SK-N-SH (cell line): ENCODE measurements around the gene XCR1. TPM values are rescaled to one million over a fixed set of nuclear protein-coding genes. Genes with fewer than 3 reads are reported as not detected.

ENCODE experiments used
- CTCF ChIA-PET: fragments of 300-600, 350-600 bp; formaldehyde crosslinking; extraction: SDS; loops from one replicate; lab custom pipeline; 2021; lab: Yijun Ruan, JAX
- POLR2A ChIA-PET: fragments of 350-600 bp; sonication (Branson Sonifier 250); formaldehyde crosslinking; extraction: SDS; loops from one replicate; lab custom pipeline; 2020; ENCODE audit warnings: antibody characterized with exemption, inconsistent platforms; lab: Yijun Ruan, JAX
- DNase-seq: peaks from one replicate; pipeline ENCODE4 v3.0.0; 2012
- H2AFZ ChIP-seq: fragments of 200-600 bp; sonication (generic); 2 replicates; pipeline ENCODE4 v1.8.1; 2016; ENCODE audit warnings: antibody characterized with exemption, mild to moderate bottlenecking, low read depth
- H3F3A ChIP-seq: fragments of 200-600 bp; sonication (generic); replicated peaks from 2 replicates; pipeline ENCODE3; 2016; ENCODE audit warnings: antibody characterized with exemption, mild to moderate bottlenecking; ENCODE audit not compliant: insufficient read depth
- H3K27ac ChIP-seq, 2 experiments: fragments of 200-500 bp in 1 of 2; fragments of 200-600 bp in 1 of 2; sonication (Bioruptor generic) in 1 of 2; sonication (generic), shearing (Covaris generic) in 1 of 2; 2 replicates each; pipeline versions ENCODE4 v1.5.1 to v1.6.1; 2014 to 2016; ENCODE audit warnings: low read depth in 2 of 2, inconsistent platforms in 1 of 2, low read length in 1 of 2, mild to moderate bottlenecking in 1 of 2, mixed read lengths in 1 of 2
- H3K27me3 ChIP-seq: fragments of 200-600 bp; sonication (generic), shearing (Covaris generic); 2 replicates; pipeline ENCODE4 v1.6.1; 2016; ENCODE audit warnings: mixed run types; ENCODE audit not compliant: insufficient read depth
- H3K36me3 ChIP-seq, 2 experiments: fragments of 200-500 bp in 1 of 2; fragments of 200-600 bp in 1 of 2; sonication (Bioruptor generic) in 1 of 2; sonication (generic) in 1 of 2; replicated peaks in 1 of 2; 2 replicates each; pipeline versions ENCODE3 to v1.5.1; 2014 to 2016; ENCODE audit warnings: low read length in 1 of 2, mild to moderate bottlenecking in 1 of 2; ENCODE audit not compliant: insufficient read depth in 2 of 2, control insufficient read depth in 1 of 2
- H3K4me1 ChIP-seq, 2 experiments: fragments of 200-500 bp in 1 of 2; fragments of 200-600 bp in 1 of 2; sonication (Bioruptor generic) in 1 of 2; sonication (generic), shearing (Covaris generic) in 1 of 2; 2 replicates each; pipeline versions ENCODE4 v1.5.1 to v1.6.1; 2014 to 2016; ENCODE audit warnings: low read depth in 1 of 2, low read length in 1 of 2, mixed run types in 1 of 2; ENCODE audit not compliant: insufficient read depth in 2 of 2, control insufficient read depth in 1 of 2
- H3K4me2 ChIP-seq: fragments of 200-600 bp; sonication (generic), shearing (Covaris generic); 2 replicates; pipeline ENCODE4 v1.6.1; 2017; ENCODE audit warnings: mixed run types
- H3K4me3 ChIP-seq, 2 experiments: fragments of 200-500 bp in 1 of 2; fragments of 200-600 bp in 1 of 2; sonication (Bioruptor generic) in 1 of 2; sonication (generic), shearing (Covaris generic) in 1 of 2; 2 replicates each; pipeline versions ENCODE4 v1.5.1 to v1.8.1; 2014 to 2016; ENCODE audit warnings: low read depth in 2 of 2, inconsistent platforms in 1 of 2, low read length in 1 of 2, mild to moderate bottlenecking in 1 of 2, mixed read lengths in 1 of 2, moderate library complexity in 1 of 2
- H3K79me2 ChIP-seq: fragments of 200-600 bp; sonication (generic); 2 replicates; pipeline ENCODE4 v1.8.1; 2017; ENCODE audit warnings: mild to moderate bottlenecking; ENCODE audit not compliant: insufficient read depth
- H3K9ac ChIP-seq: fragments of 200-600 bp; sonication (generic); 2 replicates; pipeline ENCODE4 v1.6.1; 2017; ENCODE audit warnings: mixed run types
- H3K9me2 ChIP-seq: fragments of 200-600 bp; sonication (generic); 2 replicates; pipeline ENCODE4 v1.6.1; 2017; ENCODE audit warnings: mixed run types
- H3K9me3 ChIP-seq: fragments of 200-600 bp; sonication (generic); 2 replicates; pipeline ENCODE4 v1.6.1; 2017; ENCODE audit warnings: mixed run types, mild to moderate bottlenecking, moderate library complexity
- H4K20me1 ChIP-seq: fragments of 200-600 bp; sonication (generic); 2 replicates; pipeline ENCODE4 v1.6.1; 2017; ENCODE audit warnings: mild to moderate bottlenecking, mixed run types; ENCODE audit not compliant: insufficient read depth
- EP300 ChIP-seq, 2 experiments: IDR thresholded peaks; 2 replicates each; pipeline versions ENCODE4 v1.4.0 to v1.6.1; 2012; ENCODE audit warnings: borderline replicate concordance in 1 of 2, low read depth in 1 of 2, low read length in 1 of 2
- FOSL2 ChIP-seq: IDR thresholded peaks from 2 replicates; pipeline ENCODE4 v1.4.0; 2012; ENCODE audit warnings: low read depth, mild to moderate bottlenecking, moderate library complexity, borderline replicate concordance
- FOXM1 ChIP-seq: IDR thresholded peaks from 2 replicates; pipeline ENCODE4 v1.4.0; 2012; ENCODE audit warnings: low read depth, mild to moderate bottlenecking
- GABPA ChIP-seq: IDR thresholded peaks from 2 replicates; pipeline ENCODE4 v1.4.0; 2012; ENCODE audit warnings: low read depth, mild to moderate bottlenecking
- GATA2 ChIP-seq: sonication (generic); formaldehyde crosslinking; IDR thresholded peaks from 2 replicates; pipeline ENCODE4 v1.5.0; 2020; ENCODE audit warnings: mild to moderate bottlenecking, missing genetic modification reagents
- JUND ChIP-seq: IDR thresholded peaks from 2 replicates; pipeline ENCODE4 v1.4.0; 2012
- NFIC ChIP-seq: IDR thresholded peaks from 2 replicates; pipeline ENCODE4 v1.4.0; 2012; ENCODE audit warnings: borderline replicate concordance
- NRF1 ChIP-seq: IDR thresholded peaks from 2 replicates; pipeline ENCODE4 v1.6.1; 2012; ENCODE audit warnings: low read depth, mild to moderate bottlenecking, low read length
- POLR2AphosphoS5 ChIP-seq: IDR thresholded peaks from 2 replicates; pipeline ENCODE4 v1.6.1; 2012; ENCODE audit warnings: low read depth, low read length
- RCOR1 ChIP-seq: fragments of 150-350 bp; IDR thresholded peaks from 2 replicates; pipeline ENCODE4 v1.6.1; 2017; ENCODE audit warnings: antibody characterized with exemption, low read length
- TAF1 ChIP-seq: IDR thresholded peaks from 2 replicates; pipeline ENCODE4 v1.6.1; 2012; ENCODE audit warnings: low read depth, mild to moderate bottlenecking, low read length, moderate library complexity, borderline replicate concordance
- TCF12 ChIP-seq: IDR thresholded peaks from 2 replicates; pipeline ENCODE4 v1.4.0; 2012
- TEAD4 ChIP-seq: IDR thresholded peaks from 2 replicates; pipeline ENCODE4 v1.4.0; 2012; ENCODE audit warnings: mild to moderate bottlenecking, borderline replicate concordance; ENCODE audit not compliant: insufficient read depth
- USF2 ChIP-seq: fragments of 150-350 bp; IDR thresholded peaks from 2 replicates; pipeline ENCODE4 v1.6.1; 2017; ENCODE audit warnings: antibody characterized with exemption, low read length, low read depth, borderline replicate concordance
- YY1 ChIP-seq: IDR thresholded peaks from 2 replicates; pipeline ENCODE4 v1.4.0; 2012; ENCODE audit warnings: low read depth, mild to moderate bottlenecking
- WGBS: methylation state at CpG from one replicate; pipeline ENCODE4 v1.1.6; 2017; ENCODE audit warnings: low lambda C conversion rate; 5-methylcytosine and 5-hydroxymethylcytosine counted together
- polyA plus RNA-seq, 3 experiments: library from polyadenylated mRNA; depleted of rRNA; stranded (reverse); fragments of >200 nt; gene quantifications; 2 replicates each; pipeline ENCODE4 v1.2.3, GENCODE V29; 2012

Gene XCR1
- polyA plus RNA-seq, 1 of the 3 experiments (the other 2 are of a cell fraction) = not detected

- H3K9ac ChIP-seq = no peak overlapping the region
- no peak overlapping the region for H3K4me3 ChIP-seq
- H3K27ac ChIP-seq = no peak overlapping the region
- H3K9me2 ChIP-seq = no peaks in the 10 kb centered on the region
- H3F3A ChIP-seq = peaks cover 16% of the 10 kb centered on the region
- peaks cover 26 to 61% of the 10 kb centered on the region in 2 experiments for H3K36me3 ChIP-seq
- no peaks in the 10 kb centered on the region for H3K27me3 ChIP-seq
- ChIA-PET POLR2A (no interaction called here), CTCF (no interaction called here)
- 91% methylated on average over 5 of the region's 5 CpGs for WGBS
- no peaks in the 10 kb centered on the region for H4K20me1 ChIP-seq
- H3K79me2 ChIP-seq = no peaks in the 10 kb centered on the region
- no peak for DNase-seq
- H3K9me3 ChIP-seq = no peaks in the 10 kb centered on the region
- H3K4me2 ChIP-seq = no peak overlapping the region
- no peak for TF ChIP-seq NRF1
- no peak for TF ChIP-seq TAF1
- H2AFZ ChIP-seq = no peak overlapping the region
- peaks cover 0 to 4% of the 10 kb centered on the region in 2 experiments; a peak in 2 of 4 replicates for H3K4me1 ChIP-seq
Observed at GRCh38 chr3:45975686-45976085, 51.6 kb downstream of the XCR1 start.

DNA sequence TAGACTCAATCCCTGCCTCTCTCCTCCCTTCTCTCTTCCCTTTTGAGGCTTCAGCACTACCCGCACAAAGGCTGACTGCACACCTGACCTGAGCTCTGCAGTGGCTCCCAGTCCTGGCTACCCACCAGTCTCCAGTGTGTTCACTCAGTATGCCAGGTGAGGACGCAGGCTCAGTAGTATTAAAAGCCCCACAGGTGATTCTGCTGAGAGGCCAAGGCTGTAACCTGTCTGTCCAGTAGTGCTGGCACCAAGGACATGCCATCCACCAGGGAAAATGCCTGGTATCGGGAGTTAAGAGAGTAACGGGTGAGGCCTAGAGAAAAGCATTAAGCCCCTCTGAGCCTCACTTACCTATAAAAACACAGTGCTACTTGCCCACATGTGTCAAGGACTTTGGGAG, 52.6 kb downstream of the XCR1 start:
- no peak overlapping the region for H3K27ac ChIP-seq
- no peak overlapping the region for H2AFZ ChIP-seq
- no peaks in the 10 kb centered on the region for H4K20me1 ChIP-seq
- H3K4me3 ChIP-seq = no peak overlapping the region
- 81% methylated on average over 3 of the region's 4 CpGs for WGBS
- peaks cover 0 to 4% of the 10 kb centered on the region in 2 experiments; a peak in 2 of 4 replicates for H3K4me1 ChIP-seq
- H3K9me3 ChIP-seq = no peaks in the 10 kb centered on the region
- H3K9me2 ChIP-seq = no peaks in the 10 kb centered on the region
- peaks cover 17 to 59% of the 10 kb centered on the region in 2 experiments for H3K36me3 ChIP-seq
- no peaks in the 10 kb centered on the region for H3K27me3 ChIP-seq
- no peak overlapping the region for H3K9ac ChIP-seq
- no peak for DNase-seq
- H3F3A ChIP-seq = peaks cover 16% of the 10 kb centered on the region
- no peak overlapping the region for H3K4me2 ChIP-seq
- H3K79me2 ChIP-seq = no peaks in the 10 kb centered on the region
- ChIA-PET CTCF (interaction anchor here (1.1 to 2.8 kb wide), 3 partner anchors 10 to 105 kb away, joined by 3 to 9 read pairs (median 7); no protein-coding TSS in a partner anchor), POLR2A (no interaction called here)
- no peak for TF ChIP-seq YY1
- TF ChIP-seq NFIC = no peak
- TF ChIP-seq GABPA = no peak
- no peak for TF ChIP-seq JUND

- H3K9ac ChIP-seq = no peak overlapping the region
- ChIA-PET CTCF (interaction anchor here (0.6 to 2.8 kb wide), 4 partner anchors 34 to 170 kb away, joined by 3 to 9 read pairs (median 6); no protein-coding TSS in a partner anchor), POLR2A (no interaction called here)
Observed at GRCh38 chr3:45972534-45973402, 54.5 kb downstream of the XCR1 start.

More at GRCh38 chr3:45972534-45973402, 54.5 kb downstream of the XCR1 start:
- H3K79me2 ChIP-seq = no peaks in the 10 kb centered on the region
- H3F3A ChIP-seq = peaks cover 16% of the 10 kb centered on the region
- DNase-seq = no peak
- H2AFZ ChIP-seq = no peak overlapping the region
- H3K9me3 ChIP-seq = no peaks in the 10 kb centered on the region
- H3K27me3 ChIP-seq = no peaks in the 10 kb centered on the region
- H3K36me3 ChIP-seq = peaks cover 7 to 58% of the 10 kb centered on the region in 2 experiments
- no peak overlapping the region for H3K4me3 ChIP-seq
- H3K4me1 ChIP-seq = peaks cover 0 to 4% of the 10 kb centered on the region in 2 experiments; a peak in 3 of 4 replicates
- H3K27ac ChIP-seq = peak overlapping the region in 1 of 2 experiments; percentile 51; a peak in 2 of 4 replicates
- 63% methylated on average over 6 of the region's 6 CpGs for WGBS
- H4K20me1 ChIP-seq = no peaks in the 10 kb centered on the region
- peak overlapping the region; percentile 39 for H3K4me2 ChIP-seq
- H3K9me2 ChIP-seq = no peaks in the 10 kb centered on the region
- peak; percentile 42 for TF ChIP-seq JUND
- TF ChIP-seq FOXM1 = no peak
- TF ChIP-seq POLR2AphosphoS5 = no peak
- peak; percentile 40; the same call in 1 of the 2 replicates for TF ChIP-seq FOSL2
- TF ChIP-seq RCOR1 = no peak
- TF ChIP-seq EP300 (IDR thresholded peaks at IDR 0.05; ENCODE audit: borderline replicate concordance in 1 of 2, low read depth in 1 of 2, low read length in 1 of 2) = no peak
- TF ChIP-seq GABPA = no peak
- TF ChIP-seq TCF12 = peak; percentile 34; the same call in 1 of the 2 replicates
- TF ChIP-seq USF2 = no peak
- TF ChIP-seq TEAD4 = no peak
- TF ChIP-seq GATA2 (CRISPR knock-in tag) = no peak
